GM23338 (cell line): Measurements from ENCODE around the gene SPDYE1.
"Not testable (repeated sequence)": the region's sequence is repeated elsewhere in the genome, so short reads cannot be mapped to it uniquely, and the experiment has no call there.

Source experiments
- CREB1 ChIP-seq: fragments of 250-450 bp; sonication (Bioruptor Pico); IDR thresholded peaks from 2 replicates; pipeline ENCODE4 v1.5.0; 2020; ENCODE audit warnings: low read depth, mild to moderate bottlenecking, moderate library complexity
- CTCF ChIP-seq, 2 experiments: fragments of 200-600 bp in 1 of 2; sonication (generic) in 1 of 2; conservative IDR thresholded peaks; 2 replicates each; pipeline versions ENCODE4 v1.5.1 to v1.6.1; 2016 to 2017; ENCODE audit warnings: antibody characterized with exemption in 2 of 2, low read depth in 2 of 2, mild to moderate bottlenecking in 2 of 2, moderate library complexity in 1 of 2
- ETS1 ChIP-seq: IDR thresholded peaks from 2 replicates; pipeline ENCODE4 v1.6.1; 2016; ENCODE audit warnings: antibody characterized with exemption
- REST ChIP-seq: IDR thresholded peaks from one replicate; pipeline ENCODE4 v1.6.1; 2018; ENCODE audit warnings: antibody characterized with exemption; ENCODE audit not compliant: unreplicated experiment

- TF ChIP-seq CTCF (conservative IDR thresholded peaks at IDR 0.05; ENCODE audit: low read depth in 2 of 2) = 0 out of 4 replicates have a peak, but pooled peaks of 1 of the 2 experiments have one; percentile 21
- not testable (repeated sequence) for TF ChIP-seq ETS1, REST, CREB1
Observed at GRCh38 chr7:44040493-44040891, 42.8 kb downstream of the SPDYE1 start.
